K562 (cell line): ENCODE results near the gene RHBG. TPM values are rescaled to one million over a fixed set of nuclear protein-coding genes. Genes with fewer than 3 reads are reported as not detected.

ENCODE experiments used
- C11orf30 ChIP-seq: fragments of 450-650 bp; IDR thresholded peaks from 2 replicates; pipeline ENCODE4 v1.6.1; 2016; ENCODE audit warnings: low read depth, mild to moderate bottlenecking
- CTCF ChIP-seq, 3 experiments: IDR thresholded peaks in 2 of 3; conservative IDR thresholded peaks in 1 of 3; 2 replicates each; pipeline ENCODE4 v1.5.1; 2011 to 2012; ENCODE audit warnings: low read length in 3 of 3, mild to moderate bottlenecking in 3 of 3, control low read depth in 2 of 3, improper control_type of control experiment in 1 of 3, inconsistent platforms in 1 of 3, low read depth in 1 of 3, mixed read lengths in 1 of 3, moderate library complexity in 1 of 3; ENCODE audit not compliant: insufficient read depth in 2 of 3
- FOXP1 ChIP-seq: sonication (generic); formaldehyde crosslinking; IDR thresholded peaks from 2 replicates; pipeline ENCODE4 v1.8.0; 2022; ENCODE audit warnings: mild to moderate bottlenecking, missing genetic modification reagents
- HNRNPK ChIP-seq: fragments of 200-400 bp; formaldehyde crosslinking; IDR thresholded peaks from one replicate; pipeline ENCODE4 v1.6.1; 2018; ENCODE audit warnings: mild to moderate bottlenecking, low read depth, low read length; ENCODE audit not compliant: poor library complexity, severe bottlenecking
- HNRNPLL ChIP-seq: fragments of 200-400 bp; formaldehyde crosslinking; IDR thresholded peaks from 2 replicates; pipeline ENCODE4 v1.6.1; 2017; ENCODE audit warnings: low read length, low read depth, mild to moderate bottlenecking; ENCODE audit not compliant: poor library complexity, severe bottlenecking
- JUND ChIP-seq, 2 experiments: IDR thresholded peaks; 2 replicates in 1 of 2; 3 replicates in 1 of 2; pipeline ENCODE4 v1.6.1; 2011; ENCODE audit warnings: borderline replicate concordance in 2 of 2, low read depth in 2 of 2, low read length in 2 of 2, improper control_type of control experiment in 1 of 2, missing biosample characterization in 1 of 2, missing genetic modification characterization in 1 of 2, missing genetic modification reagents in 1 of 2
- NEUROD1 ChIP-seq: fragments of 150-350 bp; IDR thresholded peaks from 2 replicates; pipeline ENCODE4 v1.6.1; 2014; ENCODE audit warnings: borderline replicate concordance, low read length, low read depth; ENCODE audit not compliant: partially characterized antibody
- NFATC3 ChIP-seq: fragments of 450-650 bp; IDR thresholded peaks from 2 replicates; pipeline ENCODE4 v1.6.1; 2017; ENCODE audit warnings: mild to moderate bottlenecking
- SNIP1 ChIP-seq: fragments of 450-650 bp; IDR thresholded peaks from 2 replicates; pipeline ENCODE4 v1.7.1; 2017; ENCODE audit warnings: low read depth, mild to moderate bottlenecking
- ZC3H8 ChIP-seq: fragments of 450-650 bp; IDR thresholded peaks from 2 replicates; pipeline ENCODE4 v1.6.1; 2017
- ZEB2 ChIP-seq: fragments of 450-650 bp; IDR thresholded peaks from 2 replicates; pipeline ENCODE4 v1.6.1; 2016
- ZFP30 ChIP-seq: fragments of 250-450 bp; sonication (Bioruptor Pico); IDR thresholded peaks from 2 replicates; pipeline ENCODE4 v1.8.0; 2022; ENCODE audit warnings: moderate library complexity, mild to moderate bottlenecking, inconsistent platforms, borderline replicate concordance
- ZKSCAN1 ChIP-seq: fragments of 150-350 bp; IDR thresholded peaks from 2 replicates; pipeline ENCODE4 v1.6.1; 2016; ENCODE audit warnings: low read depth, low read length
- ZNF511 ChIP-seq: sonication (generic); formaldehyde crosslinking; IDR thresholded peaks from 2 replicates; pipeline ENCODE4 v1.8.0; 2022; ENCODE audit warnings: mild to moderate bottlenecking, missing genetic modification reagents
- ZZZ3 ChIP-seq: fragments of 450-650 bp; IDR thresholded peaks from 2 replicates; pipeline ENCODE4 v1.6.1; 2016; ENCODE audit warnings: antibody characterized with exemption, mild to moderate bottlenecking, moderate library complexity
- polyA plus RNA-seq, 8 experiments: library from polyadenylated mRNA; depleted of rRNA in 4 of 8; stranded (reverse) in 5 of 8; unstranded in 3 of 8; fragments of >200 nt; fragmentation: Nextera tagmentation in 2 of 8; fragmentation: Illumina TruSeq in 1 of 8; extraction: Ambion mirVana in 2 of 8; extraction: Trizol in 1 of 8; gene quantifications; 2 replicates each; pipeline versions ENCODE4 v1.2.1 to v1.2.3, GENCODE V29; 2011 to 2014; ENCODE audit warnings: inconsistent platforms in 1 of 8, missing spikeins in 1 of 8
- total RNA-seq, 7 experiments: library from RNA; depleted of rRNA in 6 of 7; stranded (reverse); fragments of >200 nt in 6 of 7; fragmentation: Illumina TruSeq in 2 of 7; extraction: Trizol in 2 of 7; gene quantifications; 2 replicates each; pipeline versions ENCODE4 v1.2.1 to v1.2.3, GENCODE V29; 2011 to 2021; ENCODE audit warnings: low replicate concordance in 1 of 7
- TF ChIP-seq, protein P1 (sequence below): fragments of 250-450 bp; sonication (Bioruptor Pico); IDR thresholded peaks from 2 replicates; pipeline ENCODE4 v1.4.0; 2020; ENCODE audit warnings: mild to moderate bottlenecking, moderate library complexity
- TF ChIP-seq, protein P2 (sequence below): sonication (generic); formaldehyde crosslinking; IDR thresholded peaks from 2 replicates; pipeline ENCODE4 v1.8.0; 2022; ENCODE audit warnings: missing genetic modification reagents, mild to moderate bottlenecking, moderate library complexity, borderline replicate concordance

RHBG gene
- total and polyA plus RNA-seq, 9 of the 15 experiments (the other 6 are each of a cell fraction or from before 2014, with no cell fraction given), result not detected

- TF ChIP-seq ZNF511 (no peak), FOXP1 (CRISPR knock-in tag) (no peak), ZZZ3 (no peak), NEUROD1 (no peak), ZC3H8 (no peak), JUND (IDR thresholded peaks at IDR 0.05; ENCODE audit: borderline replicate concordance, low read depth, low read length) (peak; percentile 25; the same call in 1 of the 2 replicates), JUND (tag; IDR thresholded peaks at IDR 0.05; ENCODE audit: borderline replicate concordance, low read depth, low read length) (no peak), HNRNPK (no peak), ZEB2 (no peak), ZFP30 (no peak), SNIP1 (no peak), NFATC3 (no peak), C11orf30 (peak; percentile 50; the same call in 1 of the 2 replicates), ZKSCAN1 (peak; percentile 9; the same call in 1 of the 2 replicates), CTCF (IDR thresholded peaks at IDR 0.05 in 2 of 3, conservative IDR thresholded peaks at IDR 0.05 in 1 of 3; ENCODE audit: insufficient read depth in 2 of 3, low read depth in 1 of 3, low read length in 3 of 3) (peak; percentile 89 to 92 (median 90)), HNRNPLL (no peak)
- TF ChIP-seq, protein P1, sequence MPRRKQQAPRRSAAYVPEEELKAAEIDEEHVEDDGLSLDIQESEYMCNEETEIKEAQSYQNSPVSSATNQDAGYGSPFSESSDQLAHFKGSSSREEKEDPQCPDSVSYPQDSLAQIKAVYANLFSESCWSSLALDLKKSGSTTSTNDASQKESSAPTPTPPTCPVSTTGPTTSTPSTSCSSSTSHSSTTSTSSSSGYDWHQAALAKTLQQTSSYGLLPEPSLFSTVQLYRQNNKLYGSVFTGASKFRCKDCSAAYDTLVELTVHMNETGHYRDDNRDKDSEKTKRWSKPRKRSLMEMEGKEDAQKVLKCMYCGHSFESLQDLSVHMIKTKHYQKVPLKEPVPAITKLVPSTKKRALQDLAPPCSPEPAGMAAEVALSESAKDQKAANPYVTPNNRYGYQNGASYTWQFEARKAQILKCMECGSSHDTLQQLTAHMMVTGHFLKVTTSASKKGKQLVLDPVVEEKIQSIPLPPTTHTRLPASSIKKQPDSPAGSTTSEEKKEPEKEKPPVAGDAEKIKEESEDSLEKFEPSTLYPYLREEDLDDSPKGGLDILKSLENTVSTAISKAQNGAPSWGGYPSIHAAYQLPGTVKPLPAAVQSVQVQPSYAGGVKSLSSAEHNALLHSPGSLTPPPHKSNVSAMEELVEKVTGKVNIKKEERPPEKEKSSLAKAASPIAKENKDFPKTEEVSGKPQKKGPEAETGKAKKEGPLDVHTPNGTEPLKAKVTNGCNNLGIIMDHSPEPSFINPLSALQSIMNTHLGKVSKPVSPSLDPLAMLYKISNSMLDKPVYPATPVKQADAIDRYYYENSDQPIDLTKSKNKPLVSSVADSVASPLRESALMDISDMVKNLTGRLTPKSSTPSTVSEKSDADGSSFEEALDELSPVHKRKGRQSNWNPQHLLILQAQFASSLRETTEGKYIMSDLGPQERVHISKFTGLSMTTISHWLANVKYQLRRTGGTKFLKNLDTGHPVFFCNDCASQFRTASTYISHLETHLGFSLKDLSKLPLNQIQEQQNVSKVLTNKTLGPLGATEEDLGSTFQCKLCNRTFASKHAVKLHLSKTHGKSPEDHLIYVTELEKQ (CRISPR knock-in tag), result no peak
- TF ChIP-seq, protein P2, sequence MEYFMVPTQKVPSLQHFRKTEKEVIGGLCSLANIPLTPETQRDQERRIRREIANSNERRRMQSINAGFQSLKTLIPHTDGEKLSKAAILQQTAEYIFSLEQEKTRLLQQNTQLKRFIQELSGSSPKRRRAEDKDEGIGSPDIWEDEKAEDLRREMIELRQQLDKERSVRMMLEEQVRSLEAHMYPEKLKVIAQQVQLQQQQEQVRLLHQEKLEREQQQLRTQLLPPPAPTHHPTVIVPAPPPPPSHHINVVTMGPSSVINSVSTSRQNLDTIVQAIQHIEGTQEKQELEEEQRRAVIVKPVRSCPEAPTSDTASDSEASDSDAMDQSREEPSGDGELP (CRISPR knock-in tag), result peak; percentile 71; the same call in 1 of the 2 replicates
Measured at GRCh38 chr1:156383023-156383422, 14.0 kb downstream of the RHBG start (continued).
